Ishikawa (cell line): ENCODE measurements around the gene CAPZB.

ENCODE experiments used
- CEBPB ChIP-seq: IDR thresholded peaks from 2 replicates; pipeline ENCODE4 v1.6.1; 2012
- CREB1 ChIP-seq: IDR thresholded peaks from 2 replicates; pipeline ENCODE4 v1.6.1; 2012; ENCODE audit warnings: low read depth
- EGR1 ChIP-seq: IDR thresholded peaks from 2 replicates; pipeline ENCODE4 v1.6.1; 2012
- EP300 ChIP-seq: IDR thresholded peaks from 2 replicates; pipeline ENCODE4 v1.6.1; 2012; ENCODE audit warnings: borderline replicate concordance
- FOXM1 ChIP-seq: IDR thresholded peaks from 2 replicates; pipeline ENCODE4 v1.6.1; 2012; ENCODE audit warnings: low read depth, borderline replicate concordance
- MAX ChIP-seq: IDR thresholded peaks from 2 replicates; pipeline ENCODE4 v1.6.1; 2012
- NFIC ChIP-seq: IDR thresholded peaks from 2 replicates; pipeline ENCODE4 v1.6.1; 2012
- REST ChIP-seq: IDR thresholded peaks from 2 replicates; pipeline ENCODE4 v1.6.1; 2012; ENCODE audit warnings: low read depth, mild to moderate bottlenecking
- TAF1 ChIP-seq: IDR thresholded peaks from 2 replicates; pipeline ENCODE4 v1.6.1; 2012; ENCODE audit warnings: low read depth, mild to moderate bottlenecking
- TCF12 ChIP-seq: IDR thresholded peaks from 2 replicates; pipeline ENCODE4 v1.6.1; 2012; ENCODE audit warnings: low read depth
- TEAD4 ChIP-seq: IDR thresholded peaks from 2 replicates; pipeline ENCODE4 v1.6.1; 2012
- USF1 ChIP-seq: IDR thresholded peaks from 2 replicates; pipeline ENCODE4 v1.6.1; 2012
- YY1 ChIP-seq: IDR thresholded peaks from 2 replicates; pipeline ENCODE4 v1.6.1; 2012; ENCODE audit warnings: low read depth
- ZBTB7A ChIP-seq: IDR thresholded peaks from 2 replicates; pipeline ENCODE4 v1.6.1; 2012; ENCODE audit warnings: low read depth

Gene CAPZB

GRCh38 chr1:19327736-19328135 is 157.6 kb downstream of the CAPZB start:
- TF ChIP-seq TAF1: no peak
- TF ChIP-seq EGR1: no peak
- no peak for TF ChIP-seq YY1
- TF ChIP-seq ZBTB7A: no peak
- no peak for TF ChIP-seq REST
- TF ChIP-seq FOXM1: no peak

GRCh38 chr1:19327301-19327700 is 158.0 kb downstream of the CAPZB start:
- no peak for TF ChIP-seq TAF1
- no peak for TF ChIP-seq MAX
- no peak for TF ChIP-seq CEBPB
- TF ChIP-seq CREB1: no peak
- no peak for TF ChIP-seq TEAD4
- no peak for TF ChIP-seq YY1

GRCh38 chr1:19326748-19327065 is 158.6 kb downstream of the CAPZB start:
- TF ChIP-seq USF1 (no peak), NFIC (no peak), TAF1 (no peak), YY1 (no peak)

GRCh38 chr1:19325958-19326747 is 159.2 kb downstream of the CAPZB start:
- no peak for TF ChIP-seq ZBTB7A

- TF ChIP-seq NFIC (no peak), FOXM1 (no peak), REST (no peak), TEAD4 (no peak), CREB1 (no peak), TCF12 (no peak), EP300 (no peak), ZBTB7A (no peak), EGR1 (no peak), CEBPB (no peak)
Measured at GRCh38 chr1:19325368-19325957, 159.9 kb downstream of the CAPZB start.

- TF ChIP-seq TCF12: no peak
- TF ChIP-seq CEBPB: no peak
Measured at GRCh38 chr1:19324665-19324990, 160.7 kb downstream of the CAPZB start.

- TF ChIP-seq USF1: no peak
- no peak for TF ChIP-seq ZBTB7A
- no peak for TF ChIP-seq MAX
- TF ChIP-seq CREB1: no peak
- no peak for TF ChIP-seq TAF1
- no peak for TF ChIP-seq TCF12
- no peak for TF ChIP-seq TEAD4
- no peak for TF ChIP-seq YY1
Measured at GRCh38 chr1:19323987-19324664, 161.2 kb downstream of the CAPZB start.
